Stimulated activated CD4-positive, alpha-beta T cell treated with anti-CD3 and anti-CD28 coated beads, Interleukin-2, amount 100 ng/mL, for 24 hours (primary cell): ENCODE results near the gene C22orf15.
"Not testable (repeated sequence)": the region's sequence is repeated elsewhere in the genome, so short reads cannot be mapped to it uniquely, and the experiment has no call there.

ENCODE experiments used
- DNase-seq, 2 donors: peaks; one replicate each; pipeline ENCODE4 v3.0.0-alpha.2; 2020

Gene C22orf15

DNA sequence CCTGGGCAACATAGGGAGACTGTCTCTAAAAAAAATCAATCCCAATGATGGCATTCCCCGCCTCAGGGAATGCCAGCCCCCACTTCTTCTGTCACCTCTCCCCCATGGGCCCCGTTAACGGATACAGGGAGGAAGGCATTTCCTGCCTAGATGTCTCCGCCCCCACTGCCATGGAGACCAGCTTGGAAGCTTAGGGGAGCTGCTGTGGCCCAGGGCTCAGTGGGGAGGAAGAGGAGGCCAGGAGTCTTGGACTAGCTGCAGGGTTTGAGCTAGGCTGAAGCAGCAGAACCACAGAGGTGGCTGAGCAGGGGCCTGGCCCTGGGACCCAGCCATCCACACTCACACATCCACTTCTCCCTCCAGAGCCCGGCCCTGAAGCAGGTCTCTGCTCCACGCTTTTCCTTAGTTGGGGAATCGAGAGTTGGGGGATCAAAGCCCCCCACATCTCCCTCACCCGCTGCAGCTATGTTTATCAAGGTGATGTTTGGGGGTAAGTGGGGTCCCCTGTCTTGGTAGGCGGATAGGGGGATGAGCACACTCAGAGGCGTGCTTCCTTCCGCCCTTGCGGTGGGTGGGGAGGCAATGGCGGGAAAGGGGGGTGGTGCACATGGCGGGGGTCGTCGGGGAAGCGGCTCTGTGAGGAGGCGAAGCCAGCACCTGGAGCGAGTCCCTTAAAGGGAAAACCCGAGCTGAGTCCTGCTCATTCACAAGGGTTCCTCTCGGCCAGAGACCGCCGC lies at the start of gene C22orf15:
Gene C22orf15, plus strand, starts transcription at position 149 of the 737 bp plus-strand sequence. Its CDS starts 317 bp downstream, at position 466.
- peak in 1 of 2 donors; percentile 29 for DNase-seq

GRCh38 chr22:23713696-23714595 lies 48.8 kb upstream of the C22orf15 start:
- no peak for DNase-seq

DNA sequence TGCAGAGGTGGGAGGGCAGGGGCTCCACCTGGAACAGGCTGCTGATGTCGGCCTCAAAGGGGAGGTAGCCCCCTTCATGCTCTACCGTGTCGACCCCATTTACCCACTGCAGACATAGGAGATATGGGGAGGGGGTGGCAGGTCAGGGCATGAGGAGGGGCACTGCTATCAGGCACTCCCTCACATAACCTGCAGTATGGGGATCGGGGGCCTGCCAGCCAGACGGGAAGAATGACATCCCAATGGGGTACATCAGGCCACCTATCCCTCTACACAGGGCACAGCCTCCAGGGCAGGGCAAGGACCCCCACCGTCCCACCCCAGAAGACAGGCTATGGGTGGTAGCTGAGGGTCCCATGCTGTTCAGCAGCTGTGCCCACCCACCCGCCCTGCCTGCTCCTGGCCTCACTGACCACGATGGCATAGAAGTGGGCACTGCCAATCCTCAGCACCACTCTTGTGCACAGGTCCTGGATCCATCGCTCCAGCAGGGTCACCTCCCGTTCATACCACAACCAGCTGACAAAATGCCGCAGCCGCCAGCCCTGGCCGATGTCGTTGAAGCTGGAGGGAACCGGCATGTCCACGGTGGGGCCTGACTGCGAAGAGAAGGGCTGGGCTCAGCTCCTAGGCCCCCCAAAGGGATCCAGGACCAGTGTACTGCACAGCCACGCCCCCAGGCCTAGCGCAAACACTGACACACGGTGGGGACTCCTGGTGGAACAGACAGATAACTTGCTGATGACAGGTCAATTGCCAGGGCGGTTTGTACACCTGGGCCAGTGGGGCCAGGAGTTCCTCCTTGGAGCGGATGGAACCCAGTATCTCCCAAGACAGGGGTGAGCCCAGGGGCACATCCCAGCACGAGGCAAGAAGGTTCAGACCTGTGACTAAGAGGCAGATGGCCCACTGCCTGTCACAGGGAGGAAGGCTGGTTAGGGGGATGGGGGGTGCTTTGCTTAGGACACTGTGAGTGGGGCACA lies 47.9 kb upstream of the C22orf15 start:
- no peak for DNase-seq

DNA sequence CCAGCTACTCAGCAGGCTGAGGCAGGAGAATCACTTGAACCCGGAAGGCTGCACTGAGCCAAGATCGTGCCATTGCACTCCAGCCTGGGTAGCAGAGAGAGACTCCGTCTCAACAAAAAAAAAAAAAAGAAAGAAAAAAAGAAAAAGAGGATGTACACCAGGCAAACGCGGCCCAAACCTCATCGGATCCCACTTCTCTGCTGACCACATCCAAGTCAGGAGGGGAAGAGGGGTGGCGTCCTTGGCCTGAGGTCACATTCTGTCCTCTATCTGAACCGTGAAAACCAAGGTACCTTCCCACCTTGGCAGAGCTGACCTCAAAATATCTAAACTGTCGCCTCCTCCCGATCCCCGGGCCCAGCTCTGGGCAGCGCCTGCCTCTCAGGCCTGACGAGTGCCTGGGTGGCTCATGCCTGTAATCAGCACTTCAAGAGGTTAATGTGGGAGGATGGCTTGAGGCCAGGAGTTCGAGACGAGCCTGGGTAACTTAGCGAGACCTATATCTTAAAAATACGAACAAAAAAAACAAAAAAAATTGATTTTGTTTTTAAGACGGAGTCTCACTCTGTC lies 46.9 kb upstream of the C22orf15 start:
- DNase-seq, result no peak

DNA sequence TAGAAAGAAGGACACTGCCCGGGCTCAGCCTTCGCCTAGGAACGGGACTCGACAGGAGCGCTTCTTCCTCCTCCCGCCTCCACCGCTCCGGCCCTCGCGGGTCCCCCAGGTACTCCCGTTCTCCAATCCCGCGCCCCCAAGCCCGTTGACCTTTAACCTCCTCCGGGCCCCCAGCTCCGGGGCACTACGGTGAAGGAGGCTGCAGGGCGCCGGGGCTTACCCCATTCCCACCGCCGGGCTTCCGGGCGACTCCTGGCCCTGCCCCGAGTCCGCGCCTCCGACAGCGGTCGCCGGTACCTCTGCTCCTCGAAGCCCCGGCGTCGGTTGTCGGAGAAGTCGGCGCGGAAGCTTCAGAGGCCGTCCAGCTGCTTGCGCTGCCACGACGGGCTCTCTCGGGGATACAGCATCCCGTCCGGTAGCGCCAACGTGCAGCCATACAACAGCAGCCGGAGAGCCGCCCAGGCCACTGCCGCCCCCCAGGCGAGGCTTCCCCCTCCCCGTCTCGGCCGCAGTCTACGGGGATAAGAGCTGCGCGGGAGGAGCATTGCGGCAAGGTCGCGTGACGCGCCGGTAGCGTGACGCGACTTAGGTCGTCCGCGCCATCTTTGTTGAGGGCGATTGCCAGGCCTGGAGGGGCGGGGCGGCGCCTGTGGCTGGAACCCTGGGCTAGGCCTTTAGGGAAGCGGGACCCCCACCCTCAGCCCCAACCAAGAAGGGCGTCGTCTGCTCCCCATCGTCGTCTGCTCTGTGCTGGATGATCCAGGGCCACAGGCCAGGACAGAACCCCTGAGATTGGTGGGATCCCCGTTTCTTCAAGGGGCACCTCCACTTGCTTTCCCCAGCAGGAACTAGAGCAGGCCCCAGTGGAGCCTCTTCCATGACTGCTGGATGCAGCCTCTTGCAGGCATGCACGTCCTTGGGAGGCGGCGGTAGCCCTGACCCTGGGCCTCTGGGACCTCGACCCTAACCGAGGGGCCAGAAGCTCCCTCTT lies 45.7 kb upstream of the C22orf15 start:
- DNase-seq, result peak; percentile 83 to 85

DNA sequence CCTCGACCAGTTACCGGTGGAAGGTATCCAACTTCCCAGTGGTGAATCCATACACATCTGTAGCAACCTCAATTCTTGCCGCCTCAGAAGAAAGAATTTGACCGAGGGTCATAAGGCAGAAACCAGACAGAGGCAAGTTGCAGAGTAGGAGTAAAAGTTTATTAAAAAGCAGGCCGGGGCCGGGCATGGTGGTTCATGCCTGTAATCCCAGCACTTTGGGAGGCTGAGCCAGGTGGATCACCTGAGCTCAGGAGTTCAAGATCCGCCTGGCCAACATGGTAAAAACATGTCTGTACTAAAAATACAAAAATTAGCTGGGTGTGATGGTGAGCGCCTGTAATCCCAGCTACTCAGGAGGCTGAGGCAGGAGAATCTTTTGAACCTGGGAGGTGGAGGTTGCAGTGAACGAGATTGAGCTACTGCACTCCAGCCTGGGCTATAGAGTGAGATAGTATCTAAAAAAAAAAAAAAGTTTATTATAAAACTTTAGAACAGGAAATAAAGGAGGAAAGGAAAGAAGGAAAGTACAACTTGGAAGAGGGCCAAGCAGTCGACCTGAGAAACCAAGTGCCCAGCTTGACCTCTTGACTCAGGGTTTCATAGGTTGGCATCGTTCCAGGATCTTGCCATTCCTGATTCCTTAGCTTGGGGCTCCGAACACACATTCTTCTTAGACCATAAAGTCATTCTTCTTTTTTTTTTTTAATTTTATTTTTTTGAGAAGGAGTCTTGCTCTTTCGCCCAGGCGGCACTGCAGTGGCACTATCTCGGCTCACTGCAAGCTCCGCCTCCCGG lies 44.2 kb upstream of the C22orf15 start:
- no peak for DNase-seq

GRCh38 chr22:23720855-23721254 lies 41.9 kb upstream of the C22orf15 start:
- DNase-seq, result no peak

DNA sequence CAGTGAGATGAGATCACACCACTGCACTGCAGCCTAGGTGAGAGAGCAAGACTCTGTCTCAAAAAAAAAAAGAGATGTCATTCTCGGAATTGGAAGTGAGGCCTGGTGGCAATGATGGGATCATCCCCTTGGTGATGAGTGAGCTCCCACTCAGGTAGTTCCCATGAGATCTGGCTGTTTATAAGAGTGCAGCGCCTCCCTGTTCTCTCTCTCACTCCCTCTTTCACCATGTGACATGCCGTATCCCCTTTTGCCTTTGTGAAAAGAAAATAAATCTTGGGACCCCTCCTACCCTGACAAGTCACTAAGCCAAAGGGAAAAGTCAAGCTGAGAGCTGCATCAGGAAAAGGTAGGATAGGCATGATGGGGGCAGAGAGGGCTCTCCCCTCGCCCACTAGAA lies 40.6 kb upstream of the C22orf15 start:
- no peak for DNase-seq

DNA sequence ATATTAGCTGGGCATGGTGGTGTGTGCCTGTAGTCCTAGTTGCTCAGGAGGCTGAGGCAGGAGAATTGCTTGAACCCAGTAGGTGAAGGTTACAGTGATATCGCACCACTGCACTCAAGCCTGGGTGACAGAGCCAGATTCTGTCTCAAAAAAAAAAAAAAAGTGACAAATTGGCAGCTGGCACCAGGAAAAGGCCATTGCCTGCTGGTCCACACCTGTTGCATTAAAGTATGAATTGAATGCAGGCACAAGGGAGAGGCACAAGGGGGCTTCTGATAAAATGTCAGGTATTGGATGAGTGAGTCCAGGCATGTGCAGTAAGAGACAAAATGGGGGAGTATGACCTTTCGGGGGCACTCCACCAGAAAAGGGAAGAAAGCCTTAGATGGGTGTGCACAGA lies 40.1 kb upstream of the C22orf15 start:
- no peak for DNase-seq

- not testable (repeated sequence) for DNase-seq
Measured at GRCh38 chr22:23728108-23728507, 34.7 kb upstream of the C22orf15 start.

GRCh38 chr22:23737696-23738095 lies 25.1 kb upstream of the C22orf15 start:
- no peak for DNase-seq

GRCh38 chr22:23742505-23743264 lies 20.1 kb upstream of the C22orf15 start:
- no peak for DNase-seq

- no peak for DNase-seq
Measured at GRCh38 chr22:23743303-23743705, 19.5 kb upstream of the C22orf15 start.

DNA sequence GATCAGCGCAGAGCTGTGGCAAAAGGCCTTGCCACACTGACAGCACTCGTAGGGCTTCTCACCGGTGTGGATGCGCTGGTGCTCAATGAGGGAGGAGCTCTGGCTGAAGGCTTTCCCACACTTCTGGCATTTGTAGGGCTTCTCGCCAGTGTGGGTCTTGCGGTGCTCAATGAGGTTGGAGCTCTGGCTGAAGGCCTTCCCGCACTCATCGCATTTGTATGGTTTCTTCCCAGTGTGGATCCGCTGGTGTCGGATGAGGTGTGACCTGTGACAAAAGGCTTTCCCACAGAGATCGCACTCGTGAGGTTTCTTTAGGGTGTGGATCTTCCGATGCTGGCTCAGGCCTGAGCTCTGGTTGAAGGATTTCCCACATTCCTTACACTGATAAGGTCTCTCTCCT lies 18.8 kb upstream of the C22orf15 start:
- no peak for DNase-seq

DNA sequence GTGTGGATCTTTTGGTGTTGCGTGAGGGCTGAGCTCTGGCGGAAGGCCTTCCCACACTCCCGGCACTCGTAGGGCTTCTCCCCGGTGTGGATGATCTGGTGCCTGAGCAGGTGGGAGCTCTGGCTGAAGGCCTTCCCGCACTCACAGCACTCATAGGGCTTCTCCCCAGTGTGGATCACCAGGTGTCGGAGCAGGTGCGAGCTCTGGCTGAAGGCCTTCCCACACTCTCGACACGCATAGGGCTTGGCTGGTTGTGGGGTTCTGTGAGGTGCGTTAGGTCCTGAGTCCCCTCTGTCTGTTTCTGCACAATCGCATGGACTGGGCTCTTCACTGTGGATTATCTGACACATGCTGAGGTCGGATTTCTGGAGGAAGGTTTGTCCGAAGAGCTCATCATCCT lies 18.3 kb upstream of the C22orf15 start:
- DNase-seq, result no peak

GRCh38 chr22:23745791-23746190 lies 17.0 kb upstream of the C22orf15 start:
- DNase-seq, result no peak

GRCh38 chr22:23749841-23750301 lies 12.9 kb upstream of the C22orf15 start:
- no peak for DNase-seq

- no peak for DNase-seq
Measured at GRCh38 chr22:23750367-23750713, 12.4 kb upstream of the C22orf15 start.

DNA sequence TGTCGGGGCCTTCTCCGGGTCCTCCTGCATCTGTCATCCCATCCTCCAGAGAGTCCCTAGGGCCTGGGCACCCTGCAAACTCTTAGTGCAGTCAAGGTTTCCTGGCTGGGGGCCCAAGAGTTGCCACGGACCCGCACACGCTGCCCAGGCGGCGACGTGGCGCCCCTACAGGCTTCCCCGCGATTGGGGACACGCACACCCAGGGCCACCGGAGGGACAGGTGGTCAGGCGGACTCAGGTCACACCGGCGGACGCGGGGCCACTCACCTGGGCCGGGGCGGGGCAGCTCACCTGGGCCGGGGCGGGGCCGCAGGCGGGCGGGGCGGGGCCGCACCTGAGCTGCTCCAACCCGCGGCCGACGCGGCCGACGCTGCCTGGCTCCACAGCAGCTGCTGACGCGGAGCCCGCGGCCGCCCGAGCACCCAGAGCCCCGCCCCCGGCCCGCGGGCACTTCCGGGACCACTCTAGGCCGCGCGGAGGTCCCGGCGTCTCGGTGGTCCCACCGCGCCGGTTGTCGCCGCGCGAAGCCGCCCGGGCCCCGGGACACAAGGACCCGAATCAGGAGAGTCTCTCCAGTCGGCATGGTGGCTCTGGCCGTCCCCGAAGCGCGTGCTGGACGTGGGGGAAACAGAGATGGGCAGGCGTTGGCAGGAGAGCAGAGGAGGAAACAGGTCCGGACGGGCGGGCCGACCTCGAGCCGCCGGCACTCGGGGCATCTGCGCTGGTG lies 11.9 kb upstream of the C22orf15 start, which contains the start of gene ZNF70:
Gene ZNF70, minus strand, starts transcription at position 399 of the 727 bp plus-strand sequence. CDS start 5,972 bp downstream, outside the sequence.
- DNase-seq, result peak; percentile 82 to 85
